Inflammatory macrophage treated with lipopolysaccharide for 1 hour (primary cell): ENCODE data around the gene SRSF3.
"Not testable (repeated sequence)": the region's sequence is repeated elsewhere in the genome, so short reads cannot be mapped to it uniquely, and the experiment has no call there.

ENCODE experiments used
- DNase-seq, 2 donors: peaks; one replicate each; pipeline ENCODE4 v3.0.0-alpha.2; 2020 to 2022

Gene SRSF3

GRCh38 chr6:36576578-36576977 lies 17.6 kb upstream of the SRSF3 start:
- no peak for DNase-seq

DNA sequence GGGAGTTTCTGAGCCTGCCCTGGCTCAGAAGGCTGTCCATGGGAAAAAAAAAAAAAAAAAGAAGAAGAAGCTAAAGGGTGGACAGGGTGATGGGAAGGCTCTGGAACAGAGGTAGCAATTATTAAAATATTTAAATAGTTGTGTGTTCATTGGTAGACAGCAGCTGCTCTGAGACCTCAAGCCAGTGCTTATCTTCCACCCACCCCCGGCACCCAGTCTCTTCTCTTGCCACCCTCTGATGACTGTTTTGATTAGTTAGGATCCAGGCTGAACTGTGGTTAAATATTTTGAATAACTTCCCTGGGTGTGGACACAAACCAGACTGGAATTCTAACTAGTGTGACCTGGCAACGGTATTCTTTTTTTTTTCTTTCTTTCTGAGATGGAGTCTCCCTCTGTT lies 16.9 kb upstream of the SRSF3 start:
- DNase-seq = no peak

DNA sequence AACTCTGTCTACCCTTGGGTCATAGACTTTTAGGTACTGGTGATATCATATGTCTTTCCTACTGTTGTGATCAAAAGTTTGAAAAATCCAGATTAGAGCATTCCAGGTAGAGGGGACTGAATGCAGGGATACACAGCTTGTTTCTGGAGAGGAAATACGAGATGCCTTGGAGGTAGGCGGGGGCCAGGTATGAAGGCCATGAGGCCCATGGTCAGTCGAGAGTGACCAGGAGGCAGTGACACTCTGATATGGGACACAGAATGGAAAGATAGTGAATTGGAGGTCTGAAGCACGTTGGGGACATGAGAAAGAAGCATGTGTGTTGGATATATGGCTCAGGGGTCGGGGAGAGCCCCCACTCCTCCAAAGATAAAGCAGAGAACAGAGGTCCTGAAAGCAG lies 16.1 kb upstream of the SRSF3 start:
- DNase-seq = no peak

- DNase-seq = no peak
Measured at GRCh38 chr6:36578431-36578830, 15.7 kb upstream of the SRSF3 start.

GRCh38 chr6:36580184-36580526 lies 14.0 kb upstream of the SRSF3 start:
- no peak for DNase-seq

GRCh38 chr6:36581716-36582115 lies 12.4 kb upstream of the SRSF3 start:
- DNase-seq = no peak

DNA sequence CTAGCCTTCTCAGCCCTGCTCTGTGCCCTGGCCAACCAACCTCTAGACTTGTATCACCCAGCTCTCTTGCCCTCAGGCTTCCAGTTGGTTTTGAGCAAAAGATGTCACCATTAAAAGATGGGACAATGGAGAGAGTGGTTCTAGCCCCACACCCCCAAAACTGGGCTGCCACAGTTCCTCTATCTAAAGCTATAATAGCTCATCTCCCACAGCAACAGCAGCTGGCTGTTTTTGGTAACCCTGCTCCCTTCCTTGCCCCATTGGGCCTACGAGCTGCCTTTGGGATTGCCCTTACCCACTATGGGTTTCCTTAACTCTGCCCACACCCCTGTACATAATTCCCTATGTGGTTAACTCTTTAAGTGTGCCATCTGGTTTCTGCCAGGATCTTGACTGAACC lies 7.6 kb upstream of the SRSF3 start:
- no peak for DNase-seq

DNA sequence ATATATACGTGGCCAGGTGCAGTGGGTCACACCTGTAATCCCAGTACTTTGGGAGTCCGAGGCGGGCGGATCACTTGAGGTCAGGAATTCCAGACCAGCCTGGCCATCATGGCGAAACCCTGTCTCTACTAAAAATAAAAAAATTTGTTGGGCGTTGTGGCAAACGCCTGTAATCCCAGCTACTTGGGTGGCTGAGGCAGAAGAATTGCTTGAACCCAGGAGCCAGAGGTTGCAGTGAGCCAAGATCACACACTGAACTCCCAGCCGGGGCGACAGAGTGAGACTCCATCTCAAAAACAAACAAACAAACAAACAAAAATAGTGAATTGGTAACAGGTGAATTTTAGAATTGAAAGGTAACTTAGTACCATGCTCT lies 5.1 kb upstream of the SRSF3 start:
- DNase-seq = not testable (repeated sequence)

DNA sequence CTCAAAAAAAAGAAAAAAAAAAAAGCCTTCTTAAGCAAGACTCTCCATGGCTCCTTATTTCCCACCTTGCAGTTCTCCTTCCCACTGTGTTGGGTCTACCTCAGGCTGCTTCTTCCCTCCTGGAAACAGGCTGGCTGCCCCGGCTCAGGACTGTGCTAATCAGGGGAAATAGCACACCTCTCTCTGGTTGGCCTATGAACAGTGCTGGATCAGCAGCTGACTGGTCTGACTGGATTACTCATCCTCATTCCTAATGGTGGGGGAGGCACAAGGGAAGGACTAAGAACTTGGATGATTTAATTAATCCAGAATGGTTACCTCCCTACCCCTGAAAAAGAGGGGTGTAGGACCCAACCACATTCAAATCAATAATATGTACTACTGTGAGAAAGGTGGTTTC lies 3.9 kb upstream of the SRSF3 start:
- peak in 1 of 2 donors; percentile 31 for DNase-seq

- no peak for DNase-seq
Measured at GRCh38 chr6:36592221-36592655, 1.9 kb upstream of the SRSF3 start.

GRCh38 chr6:36593569-36594028 lies 563 bp upstream of the SRSF3 start:
- DNase-seq = peak in 1 of 2 donors; percentile 37

DNA sequence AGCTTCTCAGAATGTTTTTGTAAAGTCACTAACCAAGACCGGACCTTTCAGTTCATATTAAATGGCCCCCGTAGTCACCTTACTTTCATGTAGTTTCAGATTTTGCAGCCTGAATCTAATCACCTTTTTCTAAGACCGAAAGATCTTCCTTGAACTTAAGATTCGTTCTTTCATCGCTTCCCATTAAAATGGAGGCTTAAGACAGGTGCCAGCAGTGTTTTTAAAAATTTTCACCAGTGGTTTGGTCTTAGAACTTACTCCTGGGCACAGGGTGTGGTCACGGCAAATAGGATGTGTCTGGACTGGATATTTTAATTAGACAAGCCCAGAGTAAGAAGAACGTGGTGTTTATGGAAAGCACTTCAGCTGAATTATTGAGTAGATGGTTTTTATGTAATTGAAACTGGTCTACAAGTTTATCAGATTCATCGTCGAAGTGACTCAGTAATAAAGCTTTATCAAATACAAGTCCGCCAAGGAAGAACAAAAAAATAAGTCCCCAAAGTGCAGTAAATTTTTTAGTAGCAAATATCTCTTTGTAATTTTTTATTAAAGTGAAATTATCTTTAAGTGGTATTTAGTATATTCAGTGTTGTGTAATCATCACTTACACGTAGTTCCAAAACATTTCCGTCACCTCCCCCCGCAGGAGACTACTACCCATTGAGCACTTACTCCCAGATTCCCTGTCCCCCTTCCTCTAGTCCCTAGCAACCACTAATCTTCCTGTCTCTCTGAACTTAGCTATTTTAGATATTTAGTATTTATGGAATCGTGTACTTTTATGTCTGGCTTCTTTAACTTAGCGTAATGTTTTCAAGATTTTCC lies 868 bp downstream of the SRSF3 start:
- DNase-seq = peak; percentile 55

GRCh38 chr6:36596356-36596755 lies 2.2 kb downstream of the SRSF3 start:
- DNase-seq = no peak

GRCh38 chr6:36597775-36598174 lies 3.6 kb downstream of the SRSF3 start:
- DNase-seq = no peak

DNA sequence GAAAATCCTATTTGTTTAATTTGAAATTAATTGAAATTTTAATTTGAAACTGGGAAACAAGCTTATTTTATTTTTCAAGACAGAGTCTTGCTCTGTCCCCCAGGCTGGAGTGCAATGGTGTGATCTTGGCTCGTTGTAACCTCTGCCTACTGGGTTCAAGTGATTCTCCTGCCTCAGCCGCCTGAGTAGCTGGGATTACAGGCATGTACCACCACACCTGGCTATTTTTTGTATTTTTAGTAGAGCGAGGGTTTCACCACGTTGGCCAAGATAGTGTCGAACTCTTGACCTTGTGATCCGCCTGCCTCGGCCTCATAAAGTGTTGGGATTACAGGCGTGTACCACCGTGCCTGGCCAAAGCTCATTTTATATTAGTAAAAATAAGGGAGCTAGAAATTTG lies 4.2 kb downstream of the SRSF3 start:
- no peak for DNase-seq

GRCh38 chr6:36598739-36599318 lies 4.7 kb downstream of the SRSF3 start:
- no peak for DNase-seq

- no peak for DNase-seq
Measured at GRCh38 chr6:36599791-36600209, 5.6 kb downstream of the SRSF3 start.

DNA sequence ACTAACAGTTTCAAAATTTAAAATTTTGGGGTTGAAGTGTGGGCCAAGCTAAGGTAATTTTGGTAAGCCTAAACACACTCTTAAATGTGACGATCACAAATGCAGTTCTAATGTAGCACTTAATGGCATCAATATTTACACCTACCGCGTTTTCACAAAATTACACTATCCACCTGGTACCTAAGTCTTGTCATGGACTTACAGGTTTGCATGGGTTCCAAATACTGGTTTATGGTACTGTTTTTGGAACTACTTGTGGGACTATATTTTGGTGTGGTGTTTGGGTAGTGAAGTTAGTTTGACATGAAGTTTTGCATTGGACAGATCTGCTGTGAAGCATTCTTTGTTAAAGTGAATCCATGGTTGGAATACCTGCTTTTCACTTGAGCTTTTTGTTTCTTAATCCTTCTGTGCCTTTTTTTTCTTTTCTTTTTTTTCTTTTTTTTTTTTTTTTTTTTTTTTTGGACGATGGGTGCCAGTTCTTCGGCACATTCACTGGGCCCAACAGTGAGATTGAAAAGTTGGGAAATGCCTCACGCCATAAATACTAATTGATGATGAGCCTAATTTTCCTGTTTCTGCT lies 6.5 kb downstream of the SRSF3 start:
- DNase-seq = no peak

GRCh38 chr6:36601818-36602217 lies 7.7 kb downstream of the SRSF3 start:
- DNase-seq = not testable (repeated sequence)

GRCh38 chr6:36603222-36604089 lies 9.3 kb downstream of the SRSF3 start:
- no peak for DNase-seq

- DNase-seq = no peak
Measured at GRCh38 chr6:36604090-36605060, 10.2 kb downstream of the SRSF3 start.

- no peak for DNase-seq
Measured at GRCh38 chr6:36605143-36605542, 11.0 kb downstream of the SRSF3 start.
